HTERT RPE-1 (cell line): ENCODE measurements around the gene KDM8.

ENCODE experiments used
- in situ Hi-C: fragments of 300-500 bp; cut with MboI; formaldehyde crosslinking; loops from 4 replicates; pipeline ENCODE4 v1.14.3; 2020; ENCODE audit warnings: low sequenced_read_pairs

Gene KDM8

DNA sequence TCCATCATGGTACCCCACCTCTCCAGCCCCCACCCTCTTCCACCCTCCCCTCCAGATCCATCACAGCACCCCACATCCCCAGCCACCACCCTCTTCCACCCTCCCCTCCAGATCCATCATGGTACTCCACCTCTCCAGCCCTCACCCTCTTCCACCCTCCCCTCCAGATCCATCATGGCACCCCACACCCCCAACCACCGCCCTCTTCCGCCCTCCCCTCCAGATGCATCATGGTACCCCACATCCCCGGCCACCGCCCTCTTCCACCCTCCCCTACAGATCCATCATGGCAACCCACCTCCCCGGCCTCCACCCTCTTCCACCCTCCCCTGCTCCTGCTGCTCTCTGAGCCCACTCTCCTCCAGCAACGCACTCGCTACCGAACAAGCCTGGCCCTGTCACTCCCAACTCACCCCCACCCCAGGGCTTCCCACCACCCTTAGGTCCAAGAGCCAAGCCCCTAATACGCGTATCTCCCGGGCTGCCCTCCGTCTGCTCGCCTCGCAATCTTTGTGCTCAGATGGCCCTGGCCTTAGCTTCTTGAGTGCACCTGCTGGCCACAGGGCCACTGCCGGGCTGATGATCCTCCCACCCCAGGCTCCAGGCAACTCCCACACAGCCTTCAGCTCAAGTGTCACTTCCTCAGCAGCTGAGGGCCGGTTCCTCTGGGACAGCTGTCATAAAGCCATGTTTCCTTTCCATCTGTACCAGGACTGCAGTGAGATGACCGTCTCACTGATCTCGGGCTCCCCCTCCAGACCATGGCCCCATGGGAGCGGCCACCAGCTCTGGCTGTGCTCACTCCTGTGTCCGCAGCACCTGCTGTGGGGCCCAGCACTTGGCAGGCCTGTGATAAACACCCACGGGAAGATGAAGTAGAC lies 25.5 kb downstream of the KDM8 start:
- in situ Hi-C loops: no loop called here

DNA sequence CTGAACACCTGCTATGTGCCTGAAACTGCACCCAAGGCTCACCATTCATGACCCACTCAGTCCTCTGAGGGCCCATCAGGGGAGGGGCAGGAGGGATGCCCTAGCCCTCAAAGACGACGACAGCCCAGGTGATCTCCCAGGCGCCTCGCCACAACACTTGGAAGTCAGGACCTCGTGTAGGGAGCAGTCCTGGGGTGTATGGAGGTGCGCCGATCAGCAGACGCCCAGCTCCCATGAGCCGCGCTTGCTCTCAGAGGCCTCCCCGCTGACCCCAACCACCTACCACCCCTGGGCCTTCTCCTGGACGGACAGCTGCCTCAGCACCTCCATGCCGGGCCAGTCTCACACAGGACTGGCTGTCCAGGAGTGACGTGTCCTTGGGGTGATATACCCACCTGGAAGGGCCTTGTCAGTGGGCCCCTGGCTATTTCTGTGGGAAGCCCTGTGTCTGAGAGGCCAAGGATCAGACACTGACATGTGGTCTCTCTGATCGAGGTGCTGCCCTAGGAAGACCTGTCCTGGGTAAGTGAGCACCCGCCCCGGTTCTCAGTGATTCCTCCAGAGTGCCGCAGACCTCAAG lies 26.7 kb downstream of the KDM8 start:
- in situ Hi-C loops: no loop called here

DNA sequence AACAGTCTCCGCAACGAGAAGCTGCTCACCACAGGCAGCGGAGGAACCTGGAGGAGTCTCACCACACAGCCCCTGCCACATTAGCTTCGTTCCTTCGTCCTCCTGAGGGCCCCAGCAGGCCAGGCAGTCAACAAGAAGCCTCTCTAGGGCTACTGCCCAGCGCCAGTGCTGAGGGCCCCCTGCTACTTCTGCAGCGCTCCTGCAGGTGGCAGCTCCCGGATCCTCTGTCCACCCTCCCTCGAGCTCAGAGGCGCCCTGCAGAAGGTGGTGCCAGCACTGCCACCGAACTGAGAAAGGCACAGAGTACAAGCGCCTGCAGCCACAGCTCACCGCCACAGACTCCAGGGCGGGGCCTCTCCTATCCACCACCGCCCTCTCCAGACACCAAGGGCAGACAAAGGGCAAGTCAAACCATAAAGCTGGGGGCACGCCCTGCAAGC lies 27.3 kb downstream of the KDM8 start:
- in situ Hi-C loops: no loop called here

DNA sequence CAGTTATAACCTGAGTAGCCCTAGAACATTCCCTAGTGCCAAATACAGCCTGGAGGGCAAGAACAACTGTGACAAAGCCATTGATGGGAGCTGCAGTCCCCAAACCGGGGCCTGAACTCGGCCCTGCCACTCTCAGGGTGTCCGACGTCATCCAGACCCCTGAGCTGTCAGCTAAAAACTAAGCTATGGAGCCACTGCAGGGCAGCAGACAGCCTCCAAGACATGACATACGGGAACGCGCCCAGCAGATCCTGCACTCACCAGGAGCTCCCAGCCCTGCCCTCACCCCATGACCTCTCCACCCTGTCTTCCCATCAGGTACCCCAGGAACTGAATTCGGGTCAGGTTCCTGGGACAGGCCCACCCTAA lies 28.4 kb downstream of the KDM8 start:
- in situ Hi-C loops: no loop called here

DNA sequence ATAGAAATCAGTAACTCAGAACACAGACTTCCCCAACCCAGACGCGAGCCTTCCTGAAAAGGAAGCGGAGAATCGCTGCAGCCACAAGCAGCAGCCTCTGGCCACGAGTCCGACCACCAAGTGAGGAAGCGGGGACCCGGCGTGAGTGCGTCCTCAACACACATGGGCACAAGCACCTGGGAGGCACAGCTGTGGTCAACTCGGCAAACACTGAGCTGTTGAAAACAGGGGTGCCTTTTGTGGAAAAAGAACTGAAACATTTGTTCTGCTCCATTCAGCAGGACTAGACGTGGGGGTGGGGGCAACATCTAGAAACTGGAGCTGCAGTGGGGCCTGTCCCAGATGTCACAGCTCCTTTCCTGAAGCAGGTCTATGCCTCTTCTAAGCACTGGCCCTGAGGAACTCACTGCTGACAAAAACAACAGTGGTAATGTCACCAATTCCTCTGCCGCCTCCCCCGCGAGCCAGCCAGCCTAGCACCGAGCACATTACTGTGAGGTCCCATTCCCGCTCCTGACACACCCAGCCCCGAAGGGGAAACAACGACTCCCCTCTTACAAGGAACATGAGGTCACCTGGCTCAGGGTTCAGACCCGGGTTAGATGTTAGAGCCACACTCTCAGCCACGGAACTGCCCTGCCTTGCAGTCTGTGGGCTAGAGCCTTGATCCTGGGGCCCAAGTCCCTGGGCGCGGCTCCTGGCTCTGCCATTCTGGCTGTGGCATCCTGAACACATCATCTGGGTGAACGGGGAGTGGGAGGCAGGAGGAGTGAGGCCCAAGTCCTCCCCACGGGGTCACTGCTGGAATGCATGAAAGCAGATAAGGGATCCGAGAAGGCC lies 29.0 kb downstream of the KDM8 start:
- in situ Hi-C loops: no loop called here

DNA sequence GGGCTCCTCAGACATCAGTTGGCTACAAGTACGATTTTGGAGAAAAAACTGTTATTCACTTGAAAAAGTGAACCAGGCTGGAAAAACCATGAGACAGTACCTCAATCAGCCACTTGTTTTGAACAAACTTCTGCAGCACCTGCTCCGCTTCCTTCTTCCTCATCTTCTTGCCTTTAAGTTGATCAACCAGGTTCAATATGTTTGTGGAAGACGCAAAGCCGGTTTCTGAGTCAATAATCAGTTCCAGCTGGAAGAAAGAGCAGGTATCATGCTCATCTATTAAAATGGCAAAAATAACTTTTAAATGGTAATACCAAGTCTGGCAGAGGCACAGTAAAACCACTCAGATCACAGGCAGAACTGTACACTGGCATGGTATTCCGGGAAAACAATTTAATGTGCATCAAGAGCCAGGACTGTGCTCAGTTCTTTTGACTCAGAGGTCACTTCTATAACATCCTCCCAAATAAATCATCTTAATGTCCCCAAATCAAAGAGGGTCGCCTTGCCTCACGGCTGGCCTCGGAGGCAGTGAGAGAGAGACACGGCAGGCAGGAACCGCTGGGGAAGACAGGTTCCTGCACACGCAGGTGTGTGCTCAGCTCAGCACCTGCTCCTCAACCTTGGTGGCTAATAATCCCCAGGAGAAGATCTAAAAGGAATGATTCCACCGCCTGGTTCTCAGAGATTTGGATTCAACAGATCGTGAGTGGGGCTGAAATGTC lies 29.7 kb downstream of the KDM8 start:
- in situ Hi-C loops: no loop called here

DNA sequence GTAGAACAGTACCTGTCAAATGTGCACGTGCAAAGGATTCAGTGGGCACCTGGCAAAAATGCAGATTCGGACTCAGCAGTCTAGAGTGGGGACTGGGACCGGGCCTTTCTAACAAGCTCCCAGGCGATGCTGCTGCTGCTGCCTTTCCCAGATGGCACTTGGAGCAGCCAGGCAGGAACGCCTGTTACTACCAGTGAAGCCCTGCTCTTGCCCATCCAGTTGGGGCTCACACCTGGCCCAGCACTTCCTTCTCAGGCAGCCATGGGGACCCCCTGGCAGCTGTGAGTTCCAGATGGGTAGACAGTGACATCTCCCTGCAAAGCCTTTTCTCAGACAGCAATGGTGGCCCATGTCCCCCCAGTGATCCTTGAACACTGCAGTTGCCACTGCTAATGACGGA lies 30.4 kb downstream of the KDM8 start:
- in situ Hi-C loops: no loop called here

DNA sequence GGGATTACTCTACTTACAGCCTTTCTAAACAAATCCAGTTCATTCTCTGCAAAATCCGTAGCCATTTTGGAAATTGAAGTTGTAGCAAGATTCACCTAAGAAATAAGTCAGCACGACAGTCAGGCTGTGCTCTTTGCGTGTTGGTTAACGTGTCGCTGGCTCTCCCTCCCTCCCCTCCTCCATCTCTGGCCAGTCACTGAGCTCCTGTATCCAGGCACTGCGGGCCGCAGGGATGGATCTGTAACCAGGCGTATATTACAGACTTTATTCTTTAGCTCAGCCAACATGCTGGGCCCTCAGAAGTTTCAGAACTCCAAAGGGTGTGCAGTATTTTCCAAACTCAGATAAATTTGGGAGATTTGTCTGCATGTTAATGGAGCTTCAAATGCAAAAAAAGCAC lies 30.8 kb downstream of the KDM8 start:
- in situ Hi-C loops: no loop called here

DNA sequence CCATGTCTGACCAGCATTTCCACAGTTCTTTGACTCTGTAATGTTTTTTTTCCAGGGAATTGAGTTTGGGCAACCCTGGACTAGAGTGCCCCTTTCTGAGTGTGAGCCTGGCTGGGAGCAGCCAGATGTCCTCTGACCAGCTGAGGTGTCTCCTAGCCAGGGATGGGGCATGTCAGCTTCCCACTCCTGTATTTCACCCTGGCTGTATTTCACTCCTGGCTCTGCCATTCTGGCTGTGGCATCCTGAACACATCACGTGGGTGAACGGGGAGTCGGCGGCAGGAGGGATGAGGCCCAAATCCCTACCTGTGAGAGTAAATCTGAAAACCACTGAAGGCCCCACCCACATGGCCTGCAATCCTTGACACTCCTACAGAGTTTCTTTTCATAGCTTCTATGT lies 31.3 kb downstream of the KDM8 start:
- in situ Hi-C loops: no loop called here

DNA sequence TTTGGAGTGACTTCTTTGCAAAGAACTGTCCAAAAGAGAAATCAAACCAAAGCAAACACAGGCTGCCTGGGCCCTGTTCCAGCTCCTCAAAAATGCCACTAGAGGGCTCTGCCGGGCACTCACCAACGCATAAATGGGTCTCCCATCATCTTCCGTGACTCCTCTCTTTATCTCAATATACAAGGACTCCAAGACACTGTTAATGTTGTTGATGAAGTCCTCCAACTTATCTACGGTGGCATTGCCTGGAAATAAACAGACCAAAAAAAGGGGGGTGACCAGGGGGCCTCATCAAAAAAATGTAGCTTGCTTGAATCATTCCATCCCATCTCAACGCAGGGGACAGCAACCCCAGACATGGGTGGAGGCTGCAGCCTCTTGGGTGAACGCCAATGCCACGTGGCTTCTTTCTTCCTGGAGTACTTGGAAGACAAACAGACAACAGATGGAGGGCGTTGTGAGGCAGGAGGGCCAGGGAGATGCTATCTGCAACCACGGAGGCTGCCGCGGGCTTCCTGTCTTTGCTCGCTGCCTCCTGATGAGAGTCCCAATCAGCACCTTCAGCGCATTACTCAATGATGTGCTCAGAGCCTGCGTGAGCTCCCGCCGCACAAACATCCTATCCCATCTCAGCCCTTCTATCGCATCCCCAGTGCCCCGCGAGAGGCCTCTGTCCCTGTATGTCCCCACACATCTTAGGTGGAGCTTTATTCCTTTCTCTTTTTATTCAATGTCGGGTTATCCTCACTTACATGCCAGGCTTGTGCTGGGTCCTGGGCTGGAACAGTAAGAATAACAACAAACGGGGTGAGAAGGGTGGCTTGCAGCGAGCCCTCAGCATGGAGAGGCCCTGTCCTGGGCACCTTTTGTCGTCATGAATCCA lies 32.0 kb downstream of the KDM8 start:
- in situ Hi-C loops: no loop called here

DNA sequence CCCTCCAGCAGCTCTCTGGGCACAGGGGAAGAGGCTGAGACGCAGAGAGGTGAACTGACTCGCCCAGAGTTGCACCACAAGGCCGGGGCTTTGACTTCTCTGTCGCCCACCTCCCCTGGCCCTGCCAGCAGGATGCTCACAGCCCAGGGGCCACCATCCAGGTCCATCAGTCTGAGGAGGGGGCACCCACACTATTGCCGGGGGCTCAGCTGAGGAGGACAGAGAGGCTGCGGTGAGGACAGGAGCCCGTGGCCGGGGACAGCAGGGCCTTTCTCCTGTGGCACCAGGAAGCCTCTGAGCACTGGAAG lies 32.6 kb downstream of the KDM8 start:
- in situ Hi-C loops: no loop called here

DNA sequence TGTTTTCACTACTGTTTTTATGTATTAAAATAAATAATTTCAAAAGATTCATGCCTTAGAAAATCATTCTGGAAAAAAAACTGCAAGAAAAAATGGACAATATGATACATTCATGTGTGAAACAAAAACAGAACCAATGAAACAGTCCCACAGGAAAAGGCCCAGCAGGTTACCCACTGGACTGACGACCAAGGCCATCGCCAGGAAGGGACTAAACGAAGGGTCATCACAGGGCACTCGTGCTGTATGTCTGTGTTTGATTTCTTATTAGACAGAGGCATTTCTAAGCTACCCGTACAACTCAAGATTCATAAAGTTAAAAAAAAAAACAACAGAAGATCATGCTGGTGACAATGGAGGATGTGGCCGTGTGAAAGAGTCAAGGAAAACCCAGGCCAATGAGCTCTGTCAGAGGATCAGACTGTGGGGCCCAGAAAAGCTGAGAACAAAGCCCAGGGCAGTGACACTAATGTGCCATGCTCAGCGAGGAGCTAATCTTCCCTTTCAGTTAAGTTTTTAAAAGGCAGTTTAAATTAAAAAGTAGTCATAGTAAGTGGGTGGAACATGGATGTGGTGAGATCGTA lies 33.4 kb downstream of the KDM8 start:
- in situ Hi-C loops: no loop called here

DNA sequence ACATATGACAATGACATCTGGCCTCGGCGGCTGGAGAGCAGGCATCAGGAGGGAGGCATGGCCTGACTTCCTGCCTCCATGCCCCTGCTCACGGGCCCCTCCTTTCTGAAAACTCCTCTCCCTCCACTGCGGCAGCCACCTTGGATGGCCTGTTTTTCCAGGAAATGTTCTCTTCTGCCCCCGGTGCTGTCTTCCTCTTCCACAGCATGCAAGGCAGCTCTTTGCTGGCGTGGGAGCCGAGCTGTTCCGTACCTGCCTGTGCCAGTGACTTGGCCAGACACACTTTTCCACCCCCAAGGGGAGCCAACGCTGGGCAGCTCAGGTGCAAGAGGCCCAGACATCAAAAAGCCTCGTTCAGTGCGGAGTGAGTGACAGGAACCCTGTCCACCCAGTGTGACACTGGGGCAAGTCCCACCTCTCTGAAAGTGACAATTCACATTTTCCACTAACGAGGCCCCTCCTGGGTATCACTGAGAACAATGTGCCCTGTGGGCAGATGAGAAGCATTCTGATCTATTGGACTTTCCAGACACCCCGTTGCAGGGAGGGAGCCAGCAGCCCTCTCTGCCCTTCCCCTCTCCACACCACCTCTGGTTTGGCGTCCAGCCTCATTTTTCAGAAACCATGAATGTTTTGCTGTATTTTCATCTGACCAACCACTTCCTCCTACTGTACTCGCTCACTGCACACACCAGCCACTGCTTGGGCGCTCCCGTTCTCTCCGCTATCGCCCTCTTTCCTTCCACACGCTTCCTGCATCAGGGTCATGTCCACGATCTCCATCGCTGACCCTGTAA lies 34.1 kb downstream of the KDM8 start:
- in situ Hi-C loops: no loop called here

DNA sequence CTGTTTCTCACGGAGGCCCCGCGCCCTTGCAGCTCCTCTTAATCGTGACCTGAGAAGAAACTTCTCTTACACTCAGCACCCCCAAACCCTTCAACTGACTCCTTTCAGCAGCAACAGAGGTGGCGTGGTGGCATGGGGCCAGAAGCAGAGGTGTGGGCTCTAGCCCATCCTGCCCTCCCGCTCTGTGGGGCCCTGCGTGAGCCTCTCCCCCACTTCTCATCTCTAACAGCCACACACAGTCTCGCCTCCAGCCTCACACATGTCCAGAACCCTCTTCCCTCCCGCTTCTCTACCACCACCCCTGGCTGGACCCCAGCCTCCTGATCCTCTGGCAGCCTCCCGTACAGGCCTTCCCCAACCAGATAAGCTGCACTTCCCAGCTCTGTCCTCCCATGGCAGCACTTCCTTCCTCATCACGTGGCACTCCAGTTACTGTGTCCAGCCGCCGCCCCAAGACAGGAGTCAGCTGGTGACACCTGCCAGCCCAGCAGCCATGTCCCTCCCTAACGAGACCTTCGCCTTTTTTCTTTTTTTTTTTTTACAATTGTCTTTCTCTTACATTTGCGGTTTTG lies 34.8 kb downstream of the KDM8 start:
- in situ Hi-C loops: no loop called here

DNA sequence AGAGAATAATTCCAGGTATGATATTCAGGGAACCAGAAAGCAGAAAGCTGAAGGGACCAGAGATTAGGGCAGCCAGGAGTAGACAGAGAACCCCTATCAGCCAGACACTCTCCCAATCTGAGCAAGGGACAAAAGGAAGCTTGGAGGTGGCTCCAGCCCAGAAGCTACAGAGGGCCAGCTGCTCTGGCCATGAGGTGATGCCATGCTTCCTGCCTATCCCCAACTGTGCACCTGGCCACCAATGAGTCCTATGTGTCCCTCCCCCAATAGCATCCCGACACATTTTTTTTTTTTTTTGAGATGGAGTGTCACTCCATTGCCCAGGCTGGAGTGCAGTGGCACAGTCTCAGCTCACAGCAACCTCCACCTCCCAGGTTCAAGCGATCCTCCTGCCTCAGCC lies 35.3 kb downstream of the KDM8 start:
- in situ Hi-C loops: no loop called here

DNA sequence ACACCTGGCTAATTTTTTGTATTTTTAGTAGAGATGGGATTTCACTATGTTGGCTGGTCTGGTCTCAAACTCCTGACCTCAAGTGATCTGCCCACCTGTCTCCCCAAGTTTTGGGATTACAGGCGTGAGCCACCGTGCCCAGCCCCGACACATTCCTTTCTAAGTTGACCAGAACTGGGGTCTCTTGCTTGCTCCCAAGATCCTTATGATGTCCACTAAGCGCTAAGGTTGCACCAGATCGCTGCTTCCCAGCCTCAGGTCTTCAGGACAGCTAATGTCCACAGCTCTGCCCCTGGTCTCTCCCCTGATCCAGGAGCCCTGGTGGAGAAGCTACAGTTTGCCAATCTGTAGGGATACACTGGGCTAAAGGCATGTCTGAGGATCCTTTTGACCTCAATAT lies 35.7 kb downstream of the KDM8 start:
- in situ Hi-C loops: no loop called here

DNA sequence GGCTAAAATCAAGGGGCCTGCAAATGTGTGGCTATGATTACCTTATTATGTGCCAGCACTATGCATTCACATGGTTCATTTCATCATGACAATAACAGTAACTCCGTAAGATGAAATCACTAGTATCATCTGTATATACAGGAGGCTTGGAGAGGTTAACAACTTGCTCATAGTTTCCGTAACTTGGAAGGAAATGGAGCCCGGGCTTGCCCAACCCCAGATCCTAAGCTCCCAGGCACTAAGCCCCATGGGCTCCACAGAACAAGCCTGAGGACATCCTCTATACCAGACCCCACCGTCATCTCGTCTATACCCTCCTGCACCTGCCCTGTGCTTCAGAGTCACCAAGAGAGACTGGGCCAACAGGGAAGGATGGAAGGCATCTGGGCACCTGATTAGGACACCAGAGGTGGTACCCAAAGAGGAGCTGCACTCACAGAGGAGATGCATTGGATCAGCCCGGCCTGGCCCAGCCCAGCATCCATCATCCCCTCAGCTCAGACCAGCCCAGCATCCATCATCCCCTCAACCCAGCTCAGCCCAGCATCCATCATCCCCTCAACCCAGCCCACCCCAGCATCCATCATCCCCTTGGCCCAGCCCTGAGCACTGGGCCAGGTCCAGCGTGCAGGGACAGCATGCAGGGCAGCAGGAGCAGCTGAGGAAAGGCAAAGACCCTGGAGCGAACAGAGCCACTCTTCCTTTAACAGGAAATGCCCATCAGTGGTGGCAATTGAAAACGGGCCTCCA lies 36.8 kb downstream of the KDM8 start:
- in situ Hi-C loops: no loop called here

DNA sequence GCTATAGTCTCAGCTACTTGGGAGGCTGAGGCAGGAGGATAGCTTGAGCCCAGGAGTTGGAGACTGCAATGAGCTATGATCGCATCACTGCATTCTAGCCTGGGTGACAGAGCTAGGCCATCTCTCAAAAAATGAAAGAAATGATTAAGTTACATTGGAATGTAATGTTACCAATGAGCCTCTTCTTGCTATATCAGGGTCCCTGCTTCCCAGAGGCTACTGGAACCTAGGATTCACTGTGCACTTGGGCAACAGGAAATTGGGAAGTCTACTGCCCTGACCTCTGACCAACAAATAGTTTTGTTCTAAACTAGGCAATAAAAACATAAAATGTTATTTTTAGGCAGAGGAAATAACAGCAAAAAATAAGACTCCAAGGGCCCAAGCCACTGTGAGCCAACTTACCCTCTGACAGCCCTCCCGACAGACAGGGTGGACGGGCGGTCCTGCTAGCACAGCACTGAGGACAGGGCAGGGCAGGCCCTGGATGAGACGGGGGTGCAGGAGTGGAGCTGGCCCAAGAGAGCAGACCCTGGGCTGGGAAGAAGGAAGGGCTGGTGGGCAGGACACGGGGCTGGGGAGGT lies 37.7 kb downstream of the KDM8 start:
- in situ Hi-C loops: no loop called here
